Limb (tissue), 2 donors: Measurements from ENCODE around the gene UMODL1.

Experiments
- DNase-seq, 2 donors: peaks; one replicate each; pipeline ENCODE4 v3.0.0-alpha.2; 2016; ENCODE audit errors: extremely low spot score in 2 of 2

UMODL1 gene

DNA sequence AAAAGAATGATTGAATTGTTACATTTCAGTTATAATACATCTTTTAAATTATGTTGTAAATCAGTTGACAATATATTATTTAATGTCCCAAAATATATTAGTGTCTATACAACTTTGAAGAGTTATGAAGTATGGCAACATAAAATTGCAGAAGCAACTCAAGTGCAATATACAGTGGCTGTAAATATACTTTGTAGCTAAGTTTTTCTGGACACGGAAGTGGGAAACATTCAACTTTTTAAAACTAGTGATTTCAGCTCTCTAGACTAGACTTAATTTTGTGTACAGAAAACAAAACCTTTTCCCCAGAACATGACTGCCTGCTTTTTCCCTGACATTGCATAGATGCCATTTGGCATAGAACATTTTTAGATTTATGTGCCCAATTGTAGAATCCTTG, 118.3 kb downstream of the UMODL1 start:
- no peak for DNase-seq

GRCh38 chr21:42189860-42190485, 118.9 kb downstream of the UMODL1 start:
- no peak for DNase-seq

DNA sequence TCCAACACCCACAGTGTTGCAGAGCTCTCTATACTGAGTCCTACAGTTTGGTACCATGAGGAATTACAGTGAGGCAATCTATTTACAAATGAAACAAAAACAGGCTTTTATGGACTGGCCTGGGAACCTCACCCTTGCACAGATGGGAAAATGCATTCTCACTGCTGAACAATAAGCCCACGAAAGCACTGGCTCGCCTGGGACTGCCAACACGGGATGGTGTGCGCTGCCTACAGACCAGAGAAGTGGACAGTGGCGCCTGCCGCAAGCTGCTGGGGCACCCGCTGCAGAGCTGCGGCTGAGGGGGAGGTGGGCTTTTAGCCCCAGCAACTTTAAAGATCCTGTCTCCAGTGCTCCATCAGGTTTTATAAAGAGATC, 119.4 kb downstream of the UMODL1 start:
- no peak for DNase-seq

DNA sequence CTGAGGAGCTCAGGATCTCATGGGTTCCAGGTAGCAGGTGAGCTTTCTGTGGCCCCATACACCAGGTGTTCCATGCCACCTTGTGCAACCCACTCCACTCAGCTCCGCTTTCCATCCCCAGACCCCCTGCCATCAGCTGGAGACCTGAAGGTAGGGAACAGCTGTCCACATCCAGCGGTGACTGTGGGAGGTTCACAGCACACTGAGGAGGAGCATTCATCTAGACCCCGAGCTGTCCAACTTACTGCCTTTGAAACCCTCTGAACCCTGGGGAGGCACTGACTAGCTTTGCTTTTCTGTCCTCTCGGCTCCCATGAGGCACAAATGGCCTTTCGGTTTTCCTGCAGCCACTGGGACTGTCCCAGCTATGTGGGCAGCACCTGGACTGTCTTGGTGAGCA, 119.9 kb downstream of the UMODL1 start:
- no peak for DNase-seq

DNA sequence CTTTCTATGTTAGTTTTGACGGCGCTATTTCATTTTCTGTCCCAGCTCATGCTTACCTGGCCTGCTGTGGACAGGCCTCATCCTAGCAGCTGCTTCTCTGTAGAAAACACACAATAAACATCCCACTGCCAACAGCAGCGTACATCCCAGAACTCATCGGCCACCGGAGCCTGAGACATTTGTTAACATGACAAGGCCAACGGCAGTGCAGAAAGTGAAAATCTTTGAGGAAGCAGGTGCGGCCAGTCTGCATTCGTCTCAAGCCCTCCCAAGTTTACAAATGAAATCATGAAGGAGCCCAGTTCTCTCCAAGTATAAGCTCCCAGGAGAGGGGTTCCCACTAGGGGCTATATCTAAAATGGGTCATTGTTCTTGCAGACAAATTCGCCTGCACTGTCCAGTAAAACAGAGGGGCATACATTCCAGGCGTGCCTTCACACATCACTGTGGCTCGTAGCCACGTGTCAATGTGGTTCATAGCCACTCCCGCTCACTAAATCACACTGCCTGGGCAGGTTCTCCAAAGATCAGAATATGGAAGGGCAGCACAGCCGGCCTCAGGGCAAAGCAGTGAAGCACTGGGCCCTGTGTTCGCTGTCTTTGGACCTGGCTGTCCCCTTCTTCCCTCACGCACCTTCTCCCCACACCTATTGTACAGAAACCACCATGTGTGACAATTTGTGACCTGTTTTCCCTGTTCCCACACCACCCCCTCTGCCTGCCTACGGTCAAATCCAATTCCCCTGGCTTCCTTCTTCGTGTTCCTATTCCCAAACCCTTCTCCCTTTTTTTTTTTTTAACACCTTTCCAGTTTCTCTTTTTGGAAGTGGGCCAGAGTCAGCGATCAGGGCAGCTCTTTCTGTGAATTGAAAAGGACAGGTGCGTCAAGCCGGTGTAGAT, 120.8 kb downstream of the UMODL1 start:
- no peak for DNase-seq
